ENCODE data around the gene KCNJ12. TPM values are rescaled to one million over a fixed set of nuclear protein-coding genes. Genes with fewer than 3 reads are reported as not detected.
A peak's percentile ranks its signal among the peaks of the same experiment; 100 is the strongest.

Gene KCNJ12
- total RNA-seq, 1 experiment from 2014 or later, result not detected

DNA sequence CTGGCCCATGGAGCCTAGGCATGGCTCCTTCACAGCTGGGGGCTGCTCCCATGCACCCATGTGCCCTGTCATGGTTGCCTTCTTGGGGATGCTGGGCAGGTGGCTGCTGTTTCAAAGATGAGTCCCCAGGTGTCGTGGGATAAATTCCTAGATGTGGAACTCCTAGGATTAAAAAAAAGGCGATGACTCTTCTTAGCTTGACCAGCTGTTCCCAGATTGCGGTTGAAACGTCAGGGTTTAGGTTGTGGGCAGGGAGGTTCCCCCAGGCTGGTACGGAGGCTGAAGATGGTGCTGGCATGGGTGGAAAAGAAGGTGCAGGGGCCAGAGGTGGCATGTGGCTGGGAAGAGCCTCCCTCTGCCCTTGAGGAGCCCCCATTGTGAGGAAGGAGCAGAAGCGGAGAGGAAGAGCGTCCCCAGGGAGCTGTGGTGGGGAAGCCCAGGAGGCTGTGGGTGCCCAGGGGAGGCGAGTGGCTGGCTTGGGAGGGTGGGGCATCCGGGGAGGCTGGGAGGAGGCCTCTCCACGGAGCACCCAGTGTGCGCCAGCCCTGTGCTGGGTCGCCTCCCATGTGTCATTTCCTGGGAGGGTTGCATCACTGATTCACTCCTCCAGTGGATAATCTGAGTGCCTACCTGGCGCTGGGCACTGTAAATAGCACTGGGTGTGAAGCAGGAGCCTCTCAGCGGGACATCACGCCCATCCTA, 7.5 kb upstream of the KCNJ12 start:
- Mint-ChIP-seq H3K36me3 (ENCODE audit: insufficient read depth, unreplicated experiment) (peaks cover 6% of the 10 kb centered on the region), H3K27me3 (ENCODE audit: insufficient read depth, unreplicated experiment) (no peaks in the 10 kb centered on the region), H3K4me1 (ENCODE audit: insufficient read depth, unreplicated experiment) (peaks cover 6% of the 10 kb centered on the region), H3K9me3 (ENCODE audit: unreplicated experiment) (no peaks in the 10 kb centered on the region), H3K27ac (ENCODE audit: low read depth, unreplicated experiment) (no peak overlapping the region), H3K4me3 (ENCODE audit: unreplicated experiment) (no peak overlapping the region)
- POLR2A ChIA-PET, result interaction anchor here (0.7 kb wide), 1 partner anchor 10 kb away, joined by 3 read pairs; no protein-coding TSS in a partner anchor
- TF ChIP-seq, protein P1, sequence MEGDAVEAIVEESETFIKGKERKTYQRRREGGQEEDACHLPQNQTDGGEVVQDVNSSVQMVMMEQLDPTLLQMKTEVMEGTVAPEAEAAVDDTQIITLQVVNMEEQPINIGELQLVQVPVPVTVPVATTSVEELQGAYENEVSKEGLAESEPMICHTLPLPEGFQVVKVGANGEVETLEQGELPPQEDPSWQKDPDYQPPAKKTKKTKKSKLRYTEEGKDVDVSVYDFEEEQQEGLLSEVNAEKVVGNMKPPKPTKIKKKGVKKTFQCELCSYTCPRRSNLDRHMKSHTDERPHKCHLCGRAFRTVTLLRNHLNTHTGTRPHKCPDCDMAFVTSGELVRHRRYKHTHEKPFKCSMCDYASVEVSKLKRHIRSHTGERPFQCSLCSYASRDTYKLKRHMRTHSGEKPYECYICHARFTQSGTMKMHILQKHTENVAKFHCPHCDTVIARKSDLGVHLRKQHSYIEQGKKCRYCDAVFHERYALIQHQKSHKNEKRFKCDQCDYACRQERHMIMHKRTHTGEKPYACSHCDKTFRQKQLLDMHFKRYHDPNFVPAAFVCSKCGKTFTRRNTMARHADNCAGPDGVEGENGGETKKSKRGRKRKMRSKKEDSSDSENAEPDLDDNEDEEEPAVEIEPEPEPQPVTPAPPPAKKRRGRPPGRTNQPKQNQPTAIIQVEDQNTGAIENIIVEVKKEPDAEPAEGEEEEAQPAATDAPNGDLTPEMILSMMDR (IDR thresholded peaks at IDR 0.05; ENCODE audit: unreplicated experiment), result no peak
- intact Hi-C loops (cut with micrococcal nuclease), result no loop called here
- no TSS peak for BruUV-seq (replicated peaks)
- CTCF ChIA-PET, result interaction anchor here (0.6 kb wide), 2 partner anchors 49 to 66 kb away, joined by 3 read pairs; no protein-coding TSS in a partner anchor
- peak; percentile 77 for DNase-seq (ENCODE audit: unreplicated experiment)

DNA sequence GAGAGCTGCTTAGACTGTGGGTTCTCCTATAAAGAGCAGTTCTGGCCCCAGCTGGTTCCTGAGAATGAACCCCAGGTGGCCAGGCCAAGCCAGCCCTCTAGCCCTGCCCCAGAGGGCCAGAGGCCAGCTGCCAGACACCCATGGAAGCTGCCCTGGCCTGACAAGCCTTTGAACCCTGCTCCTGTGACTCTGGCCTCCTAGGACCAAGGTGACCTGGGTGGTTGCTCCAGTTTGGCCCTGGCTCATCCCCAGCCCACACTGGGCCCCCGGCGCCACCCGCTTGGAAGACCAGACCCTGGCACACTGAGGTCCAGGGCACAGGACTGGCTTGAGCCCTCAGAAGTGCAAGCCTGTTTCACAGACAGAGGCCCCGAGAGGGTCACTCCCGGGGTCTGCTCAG, 6.8 kb upstream of the KCNJ12 start:
- no peak for DNase-seq (ENCODE audit: unreplicated experiment)
- Mint-ChIP-seq H3K4me1 (ENCODE audit: insufficient read depth, unreplicated experiment) (peaks cover 6% of the 10 kb centered on the region), H3K4me3 (ENCODE audit: unreplicated experiment) (no peak overlapping the region), H3K9me3 (ENCODE audit: unreplicated experiment) (no peaks in the 10 kb centered on the region), H3K27me3 (ENCODE audit: insufficient read depth, unreplicated experiment) (no peaks in the 10 kb centered on the region), H3K27ac (ENCODE audit: low read depth, unreplicated experiment) (no peak overlapping the region), H3K36me3 (ENCODE audit: insufficient read depth, unreplicated experiment) (peaks cover 1% of the 10 kb centered on the region)
- TF ChIP-seq, protein P1 (IDR thresholded peaks at IDR 0.05; ENCODE audit: unreplicated experiment), result no peak
- intact Hi-C loops (cut with micrococcal nuclease), result no loop called here
- POLR2A ChIA-PET, result interaction anchor here (0.7 kb wide), 1 partner anchor 11 kb away, joined by 3 read pairs; no protein-coding TSS in a partner anchor
- BruUV-seq (replicated peaks), result no TSS peak
- CTCF ChIA-PET, result interaction anchor here (0.6 kb wide), 2 partner anchors 49 to 67 kb away, joined by 3 read pairs; no protein-coding TSS in a partner anchor

- no TSS peak for BruUV-seq (replicated peaks)
- TF ChIP-seq, protein P1 (IDR thresholded peaks at IDR 0.05; ENCODE audit: unreplicated experiment), result no peak
- H3K4me1 Mint-ChIP-seq (ENCODE audit: insufficient read depth, unreplicated experiment), result peaks cover 6% of the 10 kb centered on the region
- ChIA-PET POLR2A (no interaction called here), CTCF (no interaction called here)
- H3K9me3 Mint-ChIP-seq (ENCODE audit: unreplicated experiment), result no peaks in the 10 kb centered on the region
- H3K36me3 Mint-ChIP-seq (ENCODE audit: insufficient read depth, unreplicated experiment), result no peaks in the 10 kb centered on the region
- H3K4me3 Mint-ChIP-seq (ENCODE audit: unreplicated experiment), result no peak overlapping the region
- intact Hi-C loops (cut with micrococcal nuclease), result no loop called here
- no peak overlapping the region for H3K27ac Mint-ChIP-seq (ENCODE audit: low read depth, unreplicated experiment)
- no peaks in the 10 kb centered on the region for H3K27me3 Mint-ChIP-seq (ENCODE audit: insufficient read depth, unreplicated experiment)
- DNase-seq (ENCODE audit: unreplicated experiment), result no peak
These were observed 5.7 kb upstream of the KCNJ12 start for GRCh38 chr17:21370430-21370829.

GRCh38 chr17:21371511-21372081, 4.6 kb upstream of the KCNJ12 start:
- Mint-ChIP-seq H3K4me1 (ENCODE audit: insufficient read depth, unreplicated experiment) (peaks cover 6% of the 10 kb centered on the region), H3K9me3 (ENCODE audit: unreplicated experiment) (no peaks in the 10 kb centered on the region), H3K4me3 (ENCODE audit: unreplicated experiment) (no peak overlapping the region), H3K36me3 (ENCODE audit: insufficient read depth, unreplicated experiment) (no peaks in the 10 kb centered on the region), H3K27me3 (ENCODE audit: insufficient read depth, unreplicated experiment) (no peaks in the 10 kb centered on the region), H3K27ac (ENCODE audit: low read depth, unreplicated experiment) (no peak overlapping the region)
- TF ChIP-seq, protein P1 (IDR thresholded peaks at IDR 0.05; ENCODE audit: unreplicated experiment), result no peak
- intact Hi-C loops (cut with micrococcal nuclease), result no loop called here
- BruUV-seq (replicated peaks), result no TSS peak
- POLR2A ChIA-PET, result no interaction called here
- CTCF ChIA-PET, result interaction anchor here (0.7 kb wide), 1 partner anchor 84 kb away, joined by 3 read pairs; no protein-coding TSS in a partner anchor
- no peak for DNase-seq (ENCODE audit: unreplicated experiment)

Measured in MCF 10A (cell line).